Loucy (cell line): ENCODE measurements around the gene PDXP.

Source experiments
- H2AFZ ChIP-seq: fragments of 200-600 bp; sonication (generic); 2 replicates; pipeline ENCODE4 v1.6.0; 2016; ENCODE audit warnings: antibody characterized with exemption, mild to moderate bottlenecking, low read length, moderate library complexity
- H3F3A ChIP-seq: fragments of 200-600 bp; 2 replicates; pipeline ENCODE4 v1.6.0; 2016; ENCODE audit warnings: antibody characterized with exemption, low read depth, mild to moderate bottlenecking
- H3K27me3 ChIP-seq: fragments of 200-600 bp; sonication (generic); 2 replicates; pipeline ENCODE4 v1.6.1; 2014; ENCODE audit warnings: low read length, mild to moderate bottlenecking; ENCODE audit not compliant: insufficient read depth, poor library complexity, severe bottlenecking
- H3K36me3 ChIP-seq: fragments of 200-600 bp; sonication (generic); 2 replicates; pipeline ENCODE4 v1.6.1; 2016; ENCODE audit warnings: low read length; ENCODE audit not compliant: insufficient read depth
- H3K4me1 ChIP-seq: fragments of 200-600 bp; sonication (generic); 2 replicates; pipeline ENCODE4 v1.5.1; 2014; ENCODE audit warnings: low read length, mild to moderate bottlenecking; ENCODE audit not compliant: insufficient read depth, poor library complexity, severe bottlenecking
- H3K4me2 ChIP-seq: fragments of 200-600 bp; sonication (generic); 2 replicates; pipeline ENCODE4 v1.6.0; 2014; ENCODE audit warnings: antibody characterized with exemption, low read length, low read depth, mild to moderate bottlenecking; ENCODE audit not compliant: poor library complexity, severe bottlenecking
- H3K4me3 ChIP-seq: fragments of 200-600 bp; sonication (generic); 2 replicates; pipeline ENCODE4 v1.5.1; 2014; ENCODE audit warnings: low read length, mild to moderate bottlenecking, mixed read lengths; ENCODE audit not compliant: poor library complexity, severe bottlenecking
- H3K79me2 ChIP-seq: fragments of 200-600 bp; sonication (generic); 2 replicates; pipeline ENCODE4 v1.6.1; 2014; ENCODE audit warnings: low read length; ENCODE audit not compliant: insufficient read depth
- H3K9ac ChIP-seq: fragments of 200-600 bp; sonication (generic); 2 replicates; pipeline ENCODE4 v1.6.0; 2014; ENCODE audit warnings: mild to moderate bottlenecking, low read depth, low read length, moderate library complexity; ENCODE audit not compliant: poor library complexity, severe bottlenecking
- H3K9me2 ChIP-seq: fragments of 200-600 bp; sonication (generic); replicated peaks from 2 replicates; pipeline ENCODE4 v1.6.1; 2016; ENCODE audit warnings: low read depth, low read length, mixed read lengths
- H3K9me3 ChIP-seq: fragments of 200-600 bp; sonication (generic); 2 replicates; pipeline ENCODE4 v1.6.1; 2014; ENCODE audit warnings: mild to moderate bottlenecking, antibody characterized with exemption, low read length, low read depth; ENCODE audit not compliant: insufficient read depth
- H4K20me1 ChIP-seq: fragments of 200-600 bp; sonication (generic); 2 replicates; pipeline ENCODE4 v1.6.0; 2014; ENCODE audit warnings: antibody characterized with exemption, low read length, mild to moderate bottlenecking; ENCODE audit not compliant: insufficient read depth, poor library complexity, severe bottlenecking
- CTCF ChIP-seq: fragments of 200-600 bp; sonication (generic); conservative IDR thresholded peaks from 2 replicates; pipeline ENCODE4 v1.5.1; 2014; ENCODE audit warnings: mild to moderate bottlenecking, antibody characterized with exemption, low read length
- EZH2phosphoT487 ChIP-seq: fragments of 200-600 bp; IDR thresholded peaks from 2 replicates; pipeline ENCODE4 v1.6.1; 2018; ENCODE audit warnings: antibody characterized with exemption, mild to moderate bottlenecking, moderate library complexity, borderline replicate concordance

PDXP gene

GRCh38 chr22:37633089-37633624 lies 25.4 kb upstream of the PDXP start:
- H3K36me3 ChIP-seq = no peaks in the 10 kb centered on the region
- H3K27me3 ChIP-seq = no peaks in the 10 kb centered on the region
- peak overlapping the region; percentile 68 for H3K9ac ChIP-seq
- peaks cover 16% of the 10 kb centered on the region for H3F3A ChIP-seq
- peak overlapping the region; percentile 59 for H3K4me3 ChIP-seq
- peak overlapping the region; percentile 84 for H3K4me2 ChIP-seq
- H3K9me2 ChIP-seq = no peaks in the 10 kb centered on the region
- no peaks in the 10 kb centered on the region for H4K20me1 ChIP-seq
- H3K79me2 ChIP-seq = 0 out of 2 replicates have a peak, but pooled peaks cover 5% of the 10 kb centered on the region
- no peaks in the 10 kb centered on the region for H3K9me3 ChIP-seq
- TF ChIP-seq EZH2phosphoT487 = no peak
- no peak for TF ChIP-seq CTCF
- H2AFZ ChIP-seq = no peak overlapping the region
- peaks cover 66% of the 10 kb centered on the region for H3K4me1 ChIP-seq

DNA sequence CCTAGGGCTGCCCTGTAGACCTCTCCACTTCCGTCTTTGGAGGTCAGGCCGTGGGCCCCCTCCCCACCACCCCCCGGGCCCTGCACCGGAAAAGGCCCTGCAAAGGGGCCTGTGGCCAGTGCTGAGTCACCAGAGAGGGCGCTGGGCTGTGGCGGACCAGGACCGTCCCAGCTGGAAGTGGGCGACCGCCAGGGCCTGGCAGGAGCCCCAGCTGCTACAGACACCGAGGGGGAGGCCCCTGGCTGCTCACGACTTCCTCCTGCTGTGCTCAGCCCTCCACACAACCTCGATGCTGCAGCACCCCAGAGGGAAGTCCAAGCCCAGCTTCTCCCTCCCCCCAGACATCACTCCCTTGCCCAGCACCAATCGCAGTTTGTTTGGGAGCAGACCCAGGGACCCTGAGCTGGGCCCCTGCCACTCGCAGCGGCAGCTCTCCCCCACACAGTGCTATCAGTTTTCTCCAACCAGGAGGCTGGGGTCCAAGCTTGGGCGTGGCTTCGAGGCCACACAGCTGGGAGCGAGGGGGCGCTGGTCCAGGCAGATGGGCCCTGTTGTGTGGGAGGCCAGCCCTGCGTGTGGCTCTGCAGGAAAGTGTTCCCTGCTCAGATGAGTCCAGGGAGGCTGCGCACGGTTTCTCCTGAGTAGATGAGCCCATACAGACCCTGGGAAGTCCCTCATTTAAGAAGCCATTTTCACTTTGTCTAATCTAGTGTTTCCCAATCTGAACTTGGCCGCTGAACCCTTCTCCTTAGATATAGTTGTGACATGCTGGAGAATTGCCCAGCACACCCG lies 24.7 kb upstream of the PDXP start:
- peak overlapping the region; percentile 68 for H3K9ac ChIP-seq
- peak overlapping the region; percentile 59 for H3K4me3 ChIP-seq

DNA sequence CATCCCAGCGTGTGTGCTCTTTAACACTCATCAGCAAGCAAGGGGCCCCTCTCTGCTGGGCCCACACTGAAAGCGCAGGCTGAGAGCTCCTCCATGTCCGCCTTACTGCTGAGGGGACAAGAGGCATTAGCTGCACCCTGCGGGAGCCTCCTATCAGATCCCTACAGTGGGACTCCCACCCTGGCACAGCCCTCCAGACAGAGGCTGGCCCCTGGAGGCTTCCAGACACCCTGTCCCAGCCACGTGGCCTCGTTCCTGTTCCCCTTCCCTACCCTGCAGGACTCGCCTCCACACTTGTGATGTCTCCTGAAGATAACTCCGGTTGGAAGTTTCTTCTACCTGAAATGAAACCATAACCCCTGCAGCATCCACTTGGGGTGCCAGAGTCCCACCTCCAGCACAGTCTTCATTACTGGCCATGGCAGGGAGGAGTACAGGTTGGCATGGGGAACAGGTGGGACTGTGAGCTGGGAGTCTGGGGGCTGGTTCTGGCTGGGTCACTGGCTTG lies 24.1 kb upstream of the PDXP start:
- Histone ChIP-seq H3K79me2 (peaks cover 5% of the 10 kb centered on the region; the same call in 1 of the 2 replicates), H2AFZ (no peak overlapping the region), H3K9ac (peak overlapping the region; percentile 68), H3K4me3 (peak overlapping the region; percentile 59), H3K4me2 (peak overlapping the region; percentile 84), H3K4me1 (peaks cover 70% of the 10 kb centered on the region), H3K27me3 (no peaks in the 10 kb centered on the region), H3K36me3 (no peaks in the 10 kb centered on the region), H3K9me2 (no peaks in the 10 kb centered on the region), H3K9me3 (no peaks in the 10 kb centered on the region), H4K20me1 (no peaks in the 10 kb centered on the region), H3F3A (peaks cover 16% of the 10 kb centered on the region)
- no peak for TF ChIP-seq EZH2phosphoT487
- TF ChIP-seq CTCF = peak; percentile 41

More for the DNA sequence above, 24.7 kb upstream of the PDXP start:
- H3K4me2 ChIP-seq = peak overlapping the region; percentile 84
- no peaks in the 10 kb centered on the region for H3K27me3 ChIP-seq
- TF ChIP-seq CTCF (no peak; the same call in 1 of the 2 replicates), EZH2phosphoT487 (no peak)
- no peaks in the 10 kb centered on the region for H3K9me2 ChIP-seq
- H3K79me2 ChIP-seq = 0 out of 2 replicates have a peak, but pooled peaks cover 5% of the 10 kb centered on the region
- no peak overlapping the region for H2AFZ ChIP-seq
- H4K20me1 ChIP-seq = no peaks in the 10 kb centered on the region
- no peaks in the 10 kb centered on the region for H3K9me3 ChIP-seq
- peaks cover 66% of the 10 kb centered on the region for H3K4me1 ChIP-seq
- H3F3A ChIP-seq = peaks cover 16% of the 10 kb centered on the region
- H3K36me3 ChIP-seq = no peaks in the 10 kb centered on the region
